ENCODE data around the gene COLEC11. TPM values are rescaled to one million over a fixed set of nuclear protein-coding genes. Genes with fewer than 3 reads are reported as not detected.

COLEC11 gene
- total RNA-seq, 1 donor from 2014 or later, result not detected

- intact Hi-C loops (cut with micrococcal nuclease), result no loop called here
These were observed 43.0 kb downstream of the COLEC11 start for GRCh38 chr2:3637692-3638455.

GRCh38 chr2:3638456-3638810, 43.5 kb downstream of the COLEC11 start:
- intact Hi-C loops (cut with micrococcal nuclease), result no loop called here

- intact Hi-C loops (cut with micrococcal nuclease), result no loop called here
These were observed 44.2 kb downstream of the COLEC11 start for GRCh38 chr2:3639015-3639630.

GRCh38 chr2:3639653-3640052, 44.7 kb downstream of the COLEC11 start:
- intact Hi-C loops (cut with micrococcal nuclease), result no loop called here

- intact Hi-C loops (cut with micrococcal nuclease), result no loop called here
These were observed 46.3 kb downstream of the COLEC11 start for GRCh38 chr2:3641181-3641580.

GRCh38 chr2:3641841-3642421, 47.0 kb downstream of the COLEC11 start:
- intact Hi-C loops (cut with micrococcal nuclease), result no loop called here

- intact Hi-C loops (cut with micrococcal nuclease), result no loop called here
These were observed 47.8 kb downstream of the COLEC11 start for GRCh38 chr2:3642521-3643215.

GRCh38 chr2:3643371-3644245, 48.7 kb downstream of the COLEC11 start:
- intact Hi-C loops (cut with micrococcal nuclease), result no loop called here

- intact Hi-C loops (cut with micrococcal nuclease), result no loop called here
These were observed 49.3 kb downstream of the COLEC11 start for GRCh38 chr2:3644246-3644525.

GRCh38 chr2:3644891-3645605, 50.1 kb downstream of the COLEC11 start:
- intact Hi-C loops (cut with micrococcal nuclease), result no loop called here

- intact Hi-C loops (cut with micrococcal nuclease), result no loop called here
These were observed 51.0 kb downstream of the COLEC11 start for GRCh38 chr2:3645745-3646389.

GRCh38 chr2:3646446-3646845, 51.5 kb downstream of the COLEC11 start:
- intact Hi-C loops (cut with micrococcal nuclease), result no loop called here

- intact Hi-C loops (cut with micrococcal nuclease), result no loop called here
These were observed 52.3 kb downstream of the COLEC11 start for GRCh38 chr2:3647246-3647645.

GRCh38 chr2:3647831-3648651, 53.1 kb downstream of the COLEC11 start:
- intact Hi-C loops (cut with micrococcal nuclease), result no loop called here

GRCh38 chr2:3648652-3649177, 53.8 kb downstream of the COLEC11 start:
- intact Hi-C loops (cut with micrococcal nuclease), result no loop called here

GRCh38 chr2:3649581-3649980, 54.7 kb downstream of the COLEC11 start:
- intact Hi-C loops (cut with micrococcal nuclease), result no loop called here

- intact Hi-C loops (cut with micrococcal nuclease), result loop anchor here (2.0 to 5.0 kb wide), 5 partner anchors 54 to 1038 kb away; no protein-coding TSS in a partner anchor
These were observed 55.4 kb downstream of the COLEC11 start for GRCh38 chr2:3650140-3650920.

Data from T-helper 1 cell treated with Interleukin-12 subunit alpha and Interleukin-12 subunit beta and Interleukin-4 antibody, amounts not matched to agents 30 ng/mL and 1 ng/mL, for 36 hours (primary cell).